ENCODE data around the gene PTPN4.

Gene PTPN4

GRCh38 chr2:119838179-119838578, 78.5 kb downstream of the PTPN4 start:
- TF ChIP-seq ZFX (IDR thresholded peaks at IDR 0.05; ENCODE audit: borderline replicate concordance): no peak
- no peak for TF ChIP-seq CTCF (IDR thresholded peaks at IDR 0.05)
- H3K27ac ChIP-seq: no peak overlapping the region

GRCh38 chr2:119841550-119841949, 81.8 kb downstream of the PTPN4 start:
- no peak overlapping the region for H3K27ac ChIP-seq
- TF ChIP-seq CTCF (IDR thresholded peaks at IDR 0.05): no peak
- no peak for TF ChIP-seq ZFX (IDR thresholded peaks at IDR 0.05; ENCODE audit: borderline replicate concordance)

GRCh38 chr2:119846021-119846420, 86.3 kb downstream of the PTPN4 start:
- TF ChIP-seq CTCF (IDR thresholded peaks at IDR 0.05) (no peak), ZFX (IDR thresholded peaks at IDR 0.05; ENCODE audit: borderline replicate concordance) (no peak)
- no peak overlapping the region for H3K27ac ChIP-seq

- H3K27ac ChIP-seq: no peak overlapping the region
- no peak for TF ChIP-seq CTCF (IDR thresholded peaks at IDR 0.05)
- TF ChIP-seq ZFX (IDR thresholded peaks at IDR 0.05; ENCODE audit: borderline replicate concordance): no peak
Measured at GRCh38 chr2:119849838-119850565, 90.3 kb downstream of the PTPN4 start.

- H3K27ac ChIP-seq: no peak overlapping the region
- no peak for TF ChIP-seq ZFX (IDR thresholded peaks at IDR 0.05; ENCODE audit: borderline replicate concordance)
- no peak for TF ChIP-seq CTCF (IDR thresholded peaks at IDR 0.05)
Measured at GRCh38 chr2:119852214-119852613, 92.5 kb downstream of the PTPN4 start.

GRCh38 chr2:119853777-119854399, 94.2 kb downstream of the PTPN4 start:
- TF ChIP-seq CTCF (IDR thresholded peaks at IDR 0.05) (no peak), ZFX (IDR thresholded peaks at IDR 0.05; ENCODE audit: borderline replicate concordance) (no peak)
- no peak overlapping the region for H3K27ac ChIP-seq

- TF ChIP-seq CTCF (IDR thresholded peaks at IDR 0.05) (no peak), ZFX (IDR thresholded peaks at IDR 0.05; ENCODE audit: borderline replicate concordance) (no peak)
- no peak overlapping the region for H3K27ac ChIP-seq
Measured at GRCh38 chr2:119856469-119856901, 96.8 kb downstream of the PTPN4 start.

Data from 22Rv1 (cell line).